ENCODE measurements around the gene RABGEF1.
"Not testable (repeated sequence)": the region's sequence is repeated elsewhere in the genome, so short reads cannot be mapped to it uniquely, and the experiment has no call there.

RABGEF1 gene

GRCh38 chr7:66832531-66833351 is 92.2 kb downstream of the RABGEF1 start:
- Histone ChIP-seq H3K27me3 (ENCODE audit: control insufficient read depth, insufficient read depth, low read length) (no peaks in the 10 kb centered on the region), H3K4me3 (ENCODE audit: low read length) (no peak overlapping the region), H3K9me3 (ENCODE audit: control insufficient read depth, insufficient read depth, low read length) (no peaks in the 10 kb centered on the region), H3K4me1 (ENCODE audit: control insufficient read depth, insufficient read depth, low read length) (no peaks in the 10 kb centered on the region), H3K27ac (ENCODE audit: low read length) (no peak overlapping the region), H3K36me3 (ENCODE audit: control insufficient read depth, insufficient read depth, low read length) (no peaks in the 10 kb centered on the region)
- no peak for DNase-seq (ENCODE audit: low read depth, low spot score)
- WGBS (ENCODE audit: insufficient coverage, insufficient read length) = no CpG with 5 or more reads among the region's 12 CpGs

GRCh38 chr7:66837007-66837406 is 96.5 kb downstream of the RABGEF1 start:
- DNase-seq (ENCODE audit: low read depth, low spot score) = peak; percentile 68
- Histone ChIP-seq H3K36me3 (ENCODE audit: control insufficient read depth, insufficient read depth, low read length) (no peaks in the 10 kb centered on the region), H3K9me3 (ENCODE audit: control insufficient read depth, insufficient read depth, low read length) (no peaks in the 10 kb centered on the region), H3K27me3 (ENCODE audit: control insufficient read depth, insufficient read depth, low read length) (no peaks in the 10 kb centered on the region), H3K4me3 (ENCODE audit: low read length) (no peak overlapping the region), H3K4me1 (ENCODE audit: control insufficient read depth, insufficient read depth, low read length) (no peaks in the 10 kb centered on the region), H3K27ac (ENCODE audit: low read length) (no peak overlapping the region)
- no CpG with 5 or more reads among the region's 5 CpGs for WGBS (ENCODE audit: insufficient coverage, insufficient read length)

GRCh38 chr7:66837661-66838060 is 97.1 kb downstream of the RABGEF1 start:
- Histone ChIP-seq H3K27ac (ENCODE audit: low read length) (no peak overlapping the region), H3K27me3 (ENCODE audit: control insufficient read depth, insufficient read depth, low read length) (no peaks in the 10 kb centered on the region), H3K9me3 (ENCODE audit: control insufficient read depth, insufficient read depth, low read length) (no peaks in the 10 kb centered on the region), H3K4me1 (ENCODE audit: control insufficient read depth, insufficient read depth, low read length) (no peaks in the 10 kb centered on the region), H3K36me3 (ENCODE audit: control insufficient read depth, insufficient read depth, low read length) (no peaks in the 10 kb centered on the region), H3K4me3 (ENCODE audit: low read length) (no peak overlapping the region)
- no CpG with 5 or more reads among the region's 9 CpGs for WGBS (ENCODE audit: insufficient coverage, insufficient read length)
- no peak for DNase-seq (ENCODE audit: low read depth, low spot score)

GRCh38 chr7:66839814-66840213 is 99.3 kb downstream of the RABGEF1 start:
- H3K27me3 ChIP-seq (ENCODE audit: control insufficient read depth, insufficient read depth, low read length) = no peaks in the 10 kb centered on the region
- H3K36me3 ChIP-seq (ENCODE audit: control insufficient read depth, insufficient read depth, low read length) = no peaks in the 10 kb centered on the region
- no peaks in the 10 kb centered on the region for H3K9me3 ChIP-seq (ENCODE audit: control insufficient read depth, insufficient read depth, low read length)
- DNase-seq (ENCODE audit: low read depth, low spot score) = no peak
- H3K4me3 ChIP-seq (ENCODE audit: low read length) = no peak overlapping the region
- WGBS (ENCODE audit: insufficient coverage, insufficient read length) = no CpG with 5 or more reads among the region's 8 CpGs
- H3K27ac ChIP-seq (ENCODE audit: low read length) = no peak overlapping the region
- H3K4me1 ChIP-seq (ENCODE audit: control insufficient read depth, insufficient read depth, low read length) = no peaks in the 10 kb centered on the region

- H3K27ac ChIP-seq (ENCODE audit: low read length) = no peak overlapping the region
- H3K9me3 ChIP-seq (ENCODE audit: control insufficient read depth, insufficient read depth, low read length) = no peaks in the 10 kb centered on the region
- H3K36me3 ChIP-seq (ENCODE audit: control insufficient read depth, insufficient read depth, low read length) = no peaks in the 10 kb centered on the region
- no peak overlapping the region for H3K4me3 ChIP-seq (ENCODE audit: low read length)
- H3K27me3 ChIP-seq (ENCODE audit: control insufficient read depth, insufficient read depth, low read length) = no peaks in the 10 kb centered on the region
- WGBS (ENCODE audit: insufficient coverage, insufficient read length) = no CpG with 5 or more reads among the region's 5 CpGs
- no peak for DNase-seq (ENCODE audit: low read depth, low spot score)
- no peaks in the 10 kb centered on the region for H3K4me1 ChIP-seq (ENCODE audit: control insufficient read depth, insufficient read depth, low read length)
These were observed 99.8 kb downstream of the RABGEF1 start for GRCh38 chr7:66840316-66840715.

- DNase-seq (ENCODE audit: low read depth, low spot score) = no peak
- 0 out of 2 replicates have a peak, but pooled peaks cover 1% of the 10 kb centered on the region for H3K4me1 ChIP-seq (ENCODE audit: control insufficient read depth, insufficient read depth, low read length)
- no peak overlapping the region for H3K27ac ChIP-seq (ENCODE audit: low read length)
- H3K4me3 ChIP-seq (ENCODE audit: low read length) = no peak overlapping the region
- H3K36me3 ChIP-seq (ENCODE audit: control insufficient read depth, insufficient read depth, low read length) = no peaks in the 10 kb centered on the region
- WGBS (ENCODE audit: insufficient coverage, insufficient read length) = no CpG with 5 or more reads among the region's 5 CpGs
- H3K27me3 ChIP-seq (ENCODE audit: control insufficient read depth, insufficient read depth, low read length) = no peaks in the 10 kb centered on the region
- H3K9me3 ChIP-seq (ENCODE audit: control insufficient read depth, insufficient read depth, low read length) = no peaks in the 10 kb centered on the region
These were observed 101.4 kb downstream of the RABGEF1 start for GRCh38 chr7:66841898-66842297.

GRCh38 chr7:66843492-66843891 is 103.0 kb downstream of the RABGEF1 start:
- H3K4me1 ChIP-seq (ENCODE audit: control insufficient read depth, insufficient read depth, low read length); H3K4me3 ChIP-seq (ENCODE audit: low read length); DNase-seq (ENCODE audit: low read depth, low spot score); H3K27me3 ChIP-seq (ENCODE audit: control insufficient read depth, insufficient read depth, low read length); H3K9me3 ChIP-seq (ENCODE audit: control insufficient read depth, insufficient read depth, low read length); H3K27ac ChIP-seq (ENCODE audit: low read length); H3K36me3 ChIP-seq (ENCODE audit: control insufficient read depth, insufficient read depth, low read length): not testable (repeated sequence)
- WGBS (ENCODE audit: insufficient coverage, insufficient read length) = no CpG with 5 or more reads among the region's 7 CpGs

GRCh38 chr7:66844552-66845378 is 104.2 kb downstream of the RABGEF1 start:
- H3K4me3 ChIP-seq (ENCODE audit: low read length) = peak overlapping the region; percentile 95
- no peaks in the 10 kb centered on the region for H3K9me3 ChIP-seq (ENCODE audit: control insufficient read depth, insufficient read depth, low read length)
- 0 out of 2 replicates have a peak, but pooled peaks cover 1% of the 10 kb centered on the region for H3K4me1 ChIP-seq (ENCODE audit: control insufficient read depth, insufficient read depth, low read length)
- H3K27ac ChIP-seq (ENCODE audit: low read length) = no peak overlapping the region
- WGBS (ENCODE audit: insufficient coverage, insufficient read length) = no CpG with 5 or more reads among the region's 61 CpGs
- H3K27me3 ChIP-seq (ENCODE audit: control insufficient read depth, insufficient read depth, low read length) = no peaks in the 10 kb centered on the region
- DNase-seq (ENCODE audit: low read depth, low spot score) = peak; percentile 94
- no peaks in the 10 kb centered on the region for H3K36me3 ChIP-seq (ENCODE audit: control insufficient read depth, insufficient read depth, low read length)

- WGBS (ENCODE audit: insufficient coverage, insufficient read length) = no CpG with 5 or more reads among the region's 19 CpGs
These were observed 105.0 kb downstream of the RABGEF1 start for GRCh38 chr7:66845379-66846095.

GRCh38 chr7:66846096-66846445 is 105.5 kb downstream of the RABGEF1 start:
- H3K36me3 ChIP-seq (ENCODE audit: control insufficient read depth, insufficient read depth, low read length); H3K27ac ChIP-seq (ENCODE audit: low read length); H3K27me3 ChIP-seq (ENCODE audit: control insufficient read depth, insufficient read depth, low read length); DNase-seq (ENCODE audit: low read depth, low spot score); H3K9me3 ChIP-seq (ENCODE audit: control insufficient read depth, insufficient read depth, low read length); H3K4me3 ChIP-seq (ENCODE audit: low read length); H3K4me1 ChIP-seq (ENCODE audit: control insufficient read depth, insufficient read depth, low read length): not testable (repeated sequence)
- no CpG with 5 or more reads among the region's 4 CpGs for WGBS (ENCODE audit: insufficient coverage, insufficient read length)

More at GRCh38 chr7:66845379-66846095, 105.0 kb downstream of the RABGEF1 start:
- H3K36me3 ChIP-seq (ENCODE audit: control insufficient read depth, insufficient read depth, low read length) = no peaks in the 10 kb centered on the region
- H3K4me3 ChIP-seq (ENCODE audit: low read length) = peak overlapping the region; percentile 95; the same call in 1 of the 2 replicates
- H3K9me3 ChIP-seq (ENCODE audit: control insufficient read depth, insufficient read depth, low read length) = no peaks in the 10 kb centered on the region
- no peaks in the 10 kb centered on the region for H3K27me3 ChIP-seq (ENCODE audit: control insufficient read depth, insufficient read depth, low read length)
- H3K4me1 ChIP-seq (ENCODE audit: control insufficient read depth, insufficient read depth, low read length) = 0 out of 2 replicates have a peak, but pooled peaks cover 1% of the 10 kb centered on the region
- DNase-seq (ENCODE audit: low read depth, low spot score) = no peak
- H3K27ac ChIP-seq (ENCODE audit: low read length) = no peak overlapping the region

All from iPS DF 6.9 (cell line).